Panc1 (cell line): ENCODE measurements around the gene PLCB4.

Source experiments
- CTCF ChIP-seq: fragments of 450-650 bp; IDR thresholded peaks from 2 replicates; pipeline ENCODE4 v1.5.1; 2017; ENCODE audit warnings: mild to moderate bottlenecking
- POLR2AphosphoS5 ChIP-seq: IDR thresholded peaks from 2 replicates; pipeline ENCODE4 v1.6.1; 2012; ENCODE audit warnings: mild to moderate bottlenecking, low read depth, low read length, moderate library complexity
- REST ChIP-seq, 2 experiments: IDR thresholded peaks; 2 replicates each; pipeline ENCODE4 v1.6.1; 2011 to 2012; ENCODE audit warnings: low read depth in 2 of 2, control low read depth in 1 of 2, low read length in 1 of 2, mild to moderate bottlenecking in 1 of 2, moderate library complexity in 1 of 2; ENCODE audit not compliant: insufficient read depth in 1 of 2
- TCF7L2 ChIP-seq: IDR thresholded peaks from 2 replicates; pipeline ENCODE4 v1.6.1; 2011; ENCODE audit warnings: mild to moderate bottlenecking, low read depth, low read length, inconsistent platforms

- TF ChIP-seq CTCF (no peak), TCF7L2 (no peak), POLR2AphosphoS5 (no peak), REST (IDR thresholded peaks at IDR 0.05; ENCODE audit: insufficient read depth in 1 of 2, low read depth in 2 of 2, low read length in 1 of 2) (no peak)
These were observed 31.8 kb downstream of the PLCB4 start for GRCh38 chr20:9100691-9101090.
